ENCODE data around the gene TECPR2.
A peak's percentile ranks its signal among the peaks of the same experiment; 100 is the strongest.
"Not testable (repeated sequence)": the region's sequence is repeated elsewhere in the genome, so short reads cannot be mapped to it uniquely, and the experiment has no call there.

The TECPR2 gene

DNA sequence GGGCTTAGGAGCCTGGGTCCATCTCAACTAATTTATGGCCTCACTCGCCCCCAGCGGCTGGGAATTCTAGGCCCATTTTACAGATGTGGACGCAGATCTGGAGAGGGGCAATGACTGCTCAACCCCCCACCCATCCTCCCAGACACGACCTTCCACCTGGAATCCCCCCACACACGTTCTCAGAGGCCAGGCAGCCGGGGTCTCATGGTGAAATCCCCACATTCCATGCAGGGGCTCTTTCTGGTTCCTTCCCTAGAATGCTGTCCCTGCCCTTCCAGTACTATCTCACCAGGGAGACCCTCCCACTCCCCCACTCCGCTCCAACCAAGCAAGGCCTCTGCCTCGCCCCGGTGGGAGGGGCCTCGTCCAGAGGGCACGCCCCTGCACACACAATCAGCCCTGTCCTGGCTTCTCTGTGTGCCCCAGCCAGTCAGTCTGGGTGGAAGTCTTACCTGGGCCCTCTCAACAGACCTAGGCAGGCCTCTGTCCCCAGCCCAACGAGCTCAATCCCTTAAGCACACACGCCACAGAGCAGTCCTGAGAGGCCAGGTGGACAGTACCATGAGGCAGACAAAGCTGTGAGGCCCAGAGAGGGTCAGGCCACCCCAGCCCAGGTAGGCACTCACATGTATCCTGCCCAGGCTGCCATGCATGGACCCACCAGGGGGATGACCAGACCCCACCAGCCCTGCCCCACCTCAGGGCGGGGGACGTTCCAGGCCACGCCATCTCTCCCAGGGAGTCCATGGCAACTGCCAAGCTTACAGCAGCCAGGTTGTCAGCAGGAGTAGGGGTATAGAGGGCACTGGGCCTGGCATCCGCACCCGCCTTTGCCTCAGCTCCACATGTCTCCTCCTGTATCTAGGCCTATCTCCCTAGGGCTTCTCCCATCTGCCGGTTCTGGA lies 148.1 kb downstream of the TECPR2 start:
- no peak for DNase-seq

- DNase-seq, result no peak
Measured at GRCh38 chr14:102511538-102511937, 148.8 kb downstream of the TECPR2 start.

DNA sequence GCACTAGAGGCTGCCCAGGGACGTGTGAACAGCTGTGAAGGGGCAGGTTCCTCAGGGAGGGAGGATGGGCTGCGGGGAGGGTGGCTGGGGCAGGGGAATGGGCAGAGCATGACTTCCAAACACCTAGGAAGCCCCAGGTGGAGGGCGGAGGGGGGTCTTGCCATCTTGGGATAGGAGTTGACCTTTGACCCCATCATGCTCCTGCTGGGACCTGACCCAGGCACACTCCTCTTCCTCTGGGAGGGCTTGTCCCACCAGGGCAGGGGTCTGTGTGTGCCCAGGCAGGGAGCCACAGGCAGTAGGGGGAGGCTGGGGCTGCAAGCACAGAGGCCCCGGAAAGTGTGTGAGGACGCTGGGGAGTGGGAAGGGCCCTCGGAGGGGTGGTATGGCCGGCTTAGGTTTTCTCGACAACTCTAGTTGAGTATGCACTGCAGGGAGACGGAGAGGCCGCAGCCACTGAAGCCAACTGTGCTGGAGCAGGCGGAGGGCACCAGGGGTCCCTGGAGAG lies 150.1 kb downstream of the TECPR2 start:
- DNase-seq, result no peak

DNA sequence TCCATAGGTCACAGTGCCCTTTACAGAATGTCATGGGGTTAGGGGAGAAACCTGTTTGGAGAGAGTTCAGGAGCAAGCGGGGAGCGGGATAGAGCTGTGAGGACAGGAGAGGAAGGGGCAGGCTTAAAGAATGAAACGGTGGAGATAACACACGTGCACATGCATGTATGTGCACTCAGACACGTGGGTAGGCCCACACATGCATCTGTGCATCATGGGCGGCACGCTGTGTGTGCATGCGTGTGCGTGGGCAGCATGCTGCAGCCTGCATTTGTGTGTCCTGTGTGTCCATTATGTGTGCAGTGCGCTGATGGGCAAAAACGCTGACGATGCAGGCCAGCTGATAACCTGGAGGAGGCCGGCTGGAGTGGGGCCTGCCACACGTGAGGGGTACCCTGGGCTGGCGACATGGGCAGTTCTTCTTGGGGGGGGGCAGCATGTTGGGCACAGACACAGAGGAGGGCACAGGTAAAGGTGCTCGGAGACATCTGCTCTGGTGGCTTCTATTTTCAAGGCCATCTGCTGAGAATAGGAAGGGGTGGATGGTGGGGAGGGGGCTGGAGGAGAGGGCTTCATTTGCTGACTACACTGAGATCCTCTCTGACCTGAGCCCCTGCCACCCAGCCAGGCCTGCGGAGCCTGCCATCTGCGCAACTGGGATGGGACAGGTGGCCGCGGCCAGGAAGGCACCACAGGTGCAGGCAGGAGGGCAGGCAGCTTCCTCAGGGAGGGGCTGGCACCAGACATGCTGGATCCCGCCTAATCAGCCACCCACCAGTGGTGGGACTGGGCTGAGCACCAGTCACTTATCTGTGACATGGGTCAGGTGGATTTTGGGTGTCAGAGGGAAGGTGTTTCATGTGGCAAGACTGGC lies 151.4 kb downstream of the TECPR2 start:
- no peak for DNase-seq

DNA sequence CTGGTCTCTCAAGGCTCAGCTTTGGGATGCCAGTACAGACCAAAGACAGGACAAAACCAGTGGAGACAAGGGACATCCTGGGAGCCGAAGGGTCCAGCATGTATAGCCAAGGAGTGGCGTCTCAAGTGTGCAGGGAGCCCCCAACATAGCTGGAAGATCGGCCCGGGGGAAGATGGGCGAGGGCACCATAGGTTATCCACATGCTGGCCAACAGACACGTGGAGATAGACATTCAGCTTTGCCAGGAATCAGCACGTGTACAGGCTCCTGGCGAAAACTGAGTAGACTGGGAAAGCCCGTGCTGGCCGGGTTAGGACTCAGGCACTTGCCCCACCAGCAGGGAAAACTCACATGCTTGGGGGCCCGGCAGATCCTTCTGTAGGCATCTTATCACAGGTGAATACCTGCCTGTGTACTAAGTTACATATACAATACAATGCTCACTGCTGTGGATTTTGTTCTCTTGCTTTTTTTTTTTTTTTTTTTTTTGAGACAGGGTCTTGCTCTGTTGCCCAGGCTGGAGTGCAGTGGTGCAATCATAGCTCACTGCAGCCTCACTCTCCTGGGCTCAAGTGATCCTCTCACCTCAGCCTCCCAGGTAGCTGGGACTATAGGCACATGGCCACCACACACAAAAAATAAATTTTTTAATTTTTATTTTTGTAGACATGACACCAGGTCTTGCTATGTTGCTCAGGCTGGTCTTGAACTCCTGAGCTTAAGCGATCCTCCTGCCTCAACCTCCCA lies 152.4 kb downstream of the TECPR2 start:
- no peak for DNase-seq

GRCh38 chr14:102516531-102517391 lies 154.0 kb downstream of the TECPR2 start:
- peak; percentile 49 for DNase-seq

- no peak for DNase-seq
Measured at GRCh38 chr14:102517392-102518062, 154.8 kb downstream of the TECPR2 start.

DNA sequence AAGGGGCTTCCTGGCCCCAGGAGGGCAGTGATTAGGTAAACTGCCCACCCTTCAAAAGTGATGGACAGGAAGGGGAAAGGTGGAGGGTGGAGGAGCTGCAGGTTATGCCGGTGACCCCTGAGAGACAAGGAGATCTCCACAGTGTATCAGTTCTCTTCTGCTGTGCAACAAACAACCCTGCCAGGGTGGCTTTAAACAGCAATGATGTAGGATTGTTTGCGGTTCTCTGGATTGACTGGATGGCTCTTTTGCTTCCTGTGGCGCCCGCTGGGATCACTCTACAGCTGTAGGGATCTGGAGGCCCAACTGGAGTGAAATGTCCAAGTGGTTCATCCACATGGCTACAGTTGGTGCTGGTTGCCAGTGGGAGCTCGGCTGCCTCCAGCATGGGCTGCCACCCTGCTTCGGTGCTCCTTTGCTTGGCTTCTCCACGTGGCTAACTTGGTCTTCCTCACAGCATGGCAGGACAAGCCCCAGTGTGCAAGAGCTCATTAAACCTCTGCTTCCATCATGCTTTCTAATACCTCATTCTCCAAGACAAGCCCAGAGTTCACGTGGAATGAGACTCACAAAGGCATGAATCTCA lies 155.4 kb downstream of the TECPR2 start:
- DNase-seq, result no peak

DNA sequence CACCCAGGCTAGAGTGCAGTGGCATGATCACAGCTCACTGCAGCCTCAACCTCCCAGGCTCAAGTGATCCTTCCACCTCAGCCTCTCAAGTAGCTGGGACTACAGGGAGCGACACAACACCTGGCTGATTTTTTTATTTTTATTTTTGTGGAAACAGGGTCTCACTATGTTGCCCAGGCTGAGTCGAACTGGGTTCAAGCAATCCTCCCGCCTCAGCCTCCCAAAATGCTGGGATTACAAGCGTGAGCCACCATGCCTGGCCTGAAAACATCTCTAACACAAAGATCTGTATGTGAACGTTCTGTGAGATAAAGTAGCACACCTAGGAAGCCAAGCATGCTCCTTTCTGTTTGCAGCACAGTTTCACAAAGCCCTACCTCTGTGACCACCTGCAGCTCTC lies 157.0 kb downstream of the TECPR2 start:
- DNase-seq, result not testable (repeated sequence)

GRCh38 chr14:102523200-102523568 lies 160.4 kb downstream of the TECPR2 start:
- DNase-seq, result no peak

- no peak for DNase-seq
Measured at GRCh38 chr14:102523569-102524450, 161.1 kb downstream of the TECPR2 start.

DNA sequence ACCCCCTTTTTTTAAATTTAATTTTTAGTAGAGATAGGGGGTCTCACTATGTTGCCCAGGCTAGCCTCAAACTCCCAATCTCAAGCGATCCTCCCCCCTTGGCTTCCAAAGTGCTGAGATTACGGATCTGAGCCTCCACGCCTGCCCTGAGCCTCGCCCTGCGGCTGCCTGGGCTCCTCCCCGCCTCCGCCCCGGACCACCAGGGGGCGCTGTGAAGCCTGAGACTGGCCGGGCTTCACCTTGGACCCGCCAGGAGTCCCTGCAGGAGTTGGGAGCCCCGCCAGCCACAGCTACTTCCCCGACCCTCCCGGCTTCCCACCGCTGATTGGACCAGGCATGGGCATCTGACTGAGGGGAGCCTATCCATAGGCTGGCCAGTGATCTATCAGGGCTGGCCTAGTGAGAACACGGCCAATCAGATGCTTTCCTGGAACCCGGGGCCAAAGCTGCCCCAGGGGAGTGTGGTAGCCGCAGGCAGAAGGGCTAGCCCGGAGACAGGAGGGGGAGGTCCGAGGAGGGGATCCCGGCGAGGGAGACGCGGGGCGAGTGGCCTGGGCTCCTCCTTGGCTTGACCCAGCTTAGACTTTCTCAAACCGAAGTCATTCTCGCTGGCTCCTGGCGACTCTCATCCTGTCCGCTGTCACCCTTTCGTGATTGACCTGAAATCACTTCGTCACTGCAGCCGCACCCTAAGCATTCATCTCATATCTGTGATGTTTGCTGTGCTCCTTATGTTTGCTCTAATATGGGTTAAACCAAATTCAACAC lies 161.9 kb downstream of the TECPR2 start:
- DNase-seq, result peak; percentile 89

DNA sequence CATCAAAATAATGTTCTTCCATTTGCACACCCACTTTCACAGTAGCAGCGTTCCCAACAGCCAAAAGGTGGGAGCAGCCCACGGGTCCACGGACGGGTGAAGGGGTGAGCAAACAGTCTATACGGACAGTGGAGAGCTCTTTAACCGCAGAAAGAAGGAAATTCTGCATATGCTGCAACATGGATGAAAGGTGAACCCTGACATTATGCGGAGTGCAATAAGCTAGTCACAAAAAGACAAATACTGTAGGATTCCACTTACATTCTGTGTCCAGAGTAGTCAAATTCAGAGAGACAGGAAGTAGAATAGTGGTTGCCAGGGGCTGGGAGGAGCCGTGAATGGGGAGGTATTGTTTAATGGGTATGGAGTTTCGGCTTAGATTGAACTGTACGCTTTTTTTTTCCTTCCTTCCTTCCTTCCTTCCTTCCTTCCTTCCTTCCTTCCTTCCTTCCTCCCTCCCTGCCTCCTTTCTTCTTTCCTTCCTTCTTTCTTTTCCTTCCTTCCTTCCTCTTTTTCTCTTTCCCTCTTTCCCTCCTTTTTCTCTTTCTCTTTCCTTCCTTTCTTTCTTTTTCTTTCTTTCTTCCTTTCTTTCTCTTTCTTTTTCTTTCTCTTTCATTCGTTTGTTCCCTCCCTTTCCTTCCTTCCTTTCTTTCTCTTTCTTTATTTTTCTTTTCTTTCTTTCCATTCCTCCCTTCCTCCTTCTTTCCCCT lies 162.6 kb downstream of the TECPR2 start:
- peak; percentile 33 for DNase-seq

GRCh38 chr14:102525929-102526497 lies 163.3 kb downstream of the TECPR2 start:
- no peak for DNase-seq

DNA sequence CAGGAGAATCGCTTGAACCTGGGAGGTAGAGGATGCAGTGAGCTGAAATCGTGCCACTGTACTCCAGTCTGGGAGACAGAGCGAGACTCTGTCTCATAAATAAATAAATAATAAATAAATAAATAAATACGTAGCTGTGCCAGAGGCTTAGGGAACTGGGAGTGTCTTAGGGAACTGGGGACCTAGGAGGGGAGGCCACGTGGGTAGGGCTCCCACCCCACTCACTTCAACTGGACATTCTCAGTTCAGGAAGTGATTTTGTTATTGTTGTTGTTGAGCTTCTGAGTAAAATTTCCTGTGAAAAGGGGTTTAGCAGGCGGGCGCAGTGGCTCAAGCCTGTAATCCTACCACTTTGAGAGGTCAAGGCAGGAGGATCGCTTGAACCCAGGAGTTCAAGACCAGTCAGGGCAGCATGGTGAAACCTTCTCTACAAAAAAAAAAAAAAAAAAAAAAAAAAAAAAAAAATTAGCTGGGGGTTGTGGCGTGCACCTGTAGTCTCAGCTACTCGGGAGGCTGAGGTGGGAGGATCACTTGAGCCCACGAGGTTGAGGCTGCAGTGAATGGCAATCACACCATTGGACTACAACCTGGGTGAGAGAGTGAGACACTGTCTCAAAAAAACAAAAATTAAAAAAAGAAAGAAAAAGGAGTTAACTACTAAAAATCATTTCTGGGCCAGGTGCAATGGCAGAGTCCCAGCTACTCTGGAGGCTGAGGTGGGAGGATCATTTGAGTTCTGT lies 165.9 kb downstream of the TECPR2 start:
- no peak for DNase-seq

DNA sequence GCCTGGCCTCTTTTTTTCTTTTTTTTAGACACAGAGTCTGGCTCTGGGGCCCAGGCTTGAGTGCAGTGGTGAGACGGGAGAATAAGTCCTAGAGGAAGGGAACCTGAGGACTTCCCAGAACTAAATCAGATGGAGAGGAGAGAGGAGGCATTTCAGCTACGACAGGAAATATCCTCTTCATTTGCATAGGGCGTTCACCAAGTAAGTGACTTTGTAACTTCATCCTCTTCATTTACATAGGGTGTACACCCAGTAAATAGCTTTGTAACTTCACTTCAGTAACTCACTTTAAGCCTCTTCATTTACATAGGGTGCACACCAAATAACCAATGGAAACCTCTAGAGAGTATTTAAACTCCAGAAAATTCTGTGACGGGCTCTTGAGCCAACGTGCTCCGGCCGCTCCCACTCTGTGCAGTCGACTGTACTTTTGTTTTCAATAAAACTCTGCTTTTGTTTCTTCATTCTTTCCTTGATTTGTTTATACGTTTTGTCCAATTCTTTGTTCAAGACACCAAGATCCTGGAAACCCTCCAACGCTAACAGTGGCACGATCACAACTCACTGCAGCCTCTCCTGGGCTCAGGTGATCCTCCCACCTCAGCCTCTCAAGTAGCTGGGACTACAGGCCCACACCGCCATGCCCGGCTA lies 168.2 kb downstream of the TECPR2 start:
- no peak for DNase-seq

GRCh38 chr14:102532204-102532658 lies 169.5 kb downstream of the TECPR2 start:
- no peak for DNase-seq

Data from effector CD4-positive, alpha-beta T cell (primary cell).